Right cardiac atrium (tissue), 5 donors: Measurements from ENCODE around the gene ADSS1. TPM values are rescaled to one million over a fixed set of nuclear protein-coding genes. Genes with fewer than 3 reads are reported as not detected.

Experiments
- ATAC-seq, 2 donors: fragments of 200-7000 bp; cut with Tn5 transposase; one replicate each; pipeline versions ENCODE4 v1.8.0 to v1.9.1; 2020; ENCODE audit warnings: moderate library complexity in 2 of 2, mild to moderate bottlenecking in 1 of 2
- DNase-seq, 3 donors: peaks; one replicate each; pipeline ENCODE4 v3.0.0-alpha.2; 2020
- H3K27ac ChIP-seq: one replicate; pipeline ENCODE4 v1.5.1; 2013; ENCODE audit warnings: mild to moderate bottlenecking, low read length, control low read depth, moderate library complexity
- H3K27me3 ChIP-seq: one replicate; pipeline ENCODE4 v1.6.1; 2013; ENCODE audit not compliant: control insufficient read depth, insufficient read depth
- H3K4me1 ChIP-seq: one replicate; pipeline ENCODE4 v1.6.1; 2013; ENCODE audit warnings: low read length; ENCODE audit not compliant: control insufficient read depth, insufficient read depth
- H3K4me3 ChIP-seq: one replicate; pipeline ENCODE4 v1.5.1; 2013; ENCODE audit warnings: low read length, control low read depth
- H3K9me3 ChIP-seq: one replicate; pipeline ENCODE4 v1.6.1; 2013; ENCODE audit warnings: low read length; ENCODE audit not compliant: control insufficient read depth
- WGBS: extraction: QIAGEN DNeasy Blood & Tissue Kit; methylation state at CpG from one replicate; pipeline ENCODE4 v1.1.7; 2013; 5-methylcytosine and 5-hydroxymethylcytosine counted together
- intact Hi-C, 4 donors: fragments of 100-400 bp; cut with DNase I; formaldehyde crosslinking; loops; one replicate each; pipeline versions ENCODE4 v1.11.0 to v1.14.0; 2022 to 2023
- polyA plus RNA-seq: library from polyadenylated mRNA; stranded (reverse); fragments of 200-250 nt; gene quantifications from one replicate; pipeline ENCODE4 v1.2.3, GENCODE V29; 2013
- total RNA-seq, 4 donors: library from RNA; stranded (reverse); fragmentation: NEBNext Ultra II Directional; extraction: Animal tissue kit (Norgen Biotek cat#: 25700); gene quantifications; one replicate each; pipeline ENCODE4 v1.2.1, GENCODE V29; 2021
- donor health status: healthy with polysubstance abuse.
- donor health status: DM: no; HTN: yes; CAD: no.
- donor health status: DM: no; HTN: no; CAD: no.
- donor health status: DM: no; HTN: yes; CAD: no; lungs with severe emphysema.
- donor health status: DM: yes; HTN: yes; CAD: no.

The ADSS1 gene
- total and polyA plus RNA-seq, 5 donors, result 156 to 217 (median 199) TPM

DNA sequence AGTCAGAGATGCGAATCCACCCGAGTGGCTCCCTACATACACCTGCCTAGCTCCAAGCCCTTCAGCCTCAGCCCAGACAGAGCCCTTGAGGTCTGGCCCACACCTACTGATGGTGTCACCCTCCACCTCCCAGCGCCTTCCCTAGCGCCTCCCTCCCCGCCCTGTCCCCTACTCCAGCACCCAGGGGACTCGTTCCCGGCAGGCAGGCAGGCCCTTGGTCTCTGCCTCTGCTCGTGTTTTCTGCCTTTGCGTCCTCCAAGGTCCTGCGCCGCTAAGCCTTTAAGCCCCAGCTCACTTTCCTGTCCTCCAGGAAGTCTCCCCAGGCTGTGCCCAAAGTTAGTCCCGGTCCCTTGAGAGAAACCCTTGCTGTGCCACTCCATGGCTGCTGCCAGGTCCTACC is 21.9 kb upstream of the ADSS1 start:
- H3K27ac ChIP-seq, result no peak overlapping the region
- no peak overlapping the region for H3K4me3 ChIP-seq
- intact Hi-C loops, result no loop called here
- H3K27me3 ChIP-seq, result no peaks in the 10 kb centered on the region
- DNase-seq (no peak), ATAC-seq (no peak)
- WGBS, result 76% methylated on average over 12 of the region's 12 CpGs
- peaks cover 6% of the 10 kb centered on the region for H3K4me1 ChIP-seq
- H3K9me3 ChIP-seq, result no peaks in the 10 kb centered on the region

DNA sequence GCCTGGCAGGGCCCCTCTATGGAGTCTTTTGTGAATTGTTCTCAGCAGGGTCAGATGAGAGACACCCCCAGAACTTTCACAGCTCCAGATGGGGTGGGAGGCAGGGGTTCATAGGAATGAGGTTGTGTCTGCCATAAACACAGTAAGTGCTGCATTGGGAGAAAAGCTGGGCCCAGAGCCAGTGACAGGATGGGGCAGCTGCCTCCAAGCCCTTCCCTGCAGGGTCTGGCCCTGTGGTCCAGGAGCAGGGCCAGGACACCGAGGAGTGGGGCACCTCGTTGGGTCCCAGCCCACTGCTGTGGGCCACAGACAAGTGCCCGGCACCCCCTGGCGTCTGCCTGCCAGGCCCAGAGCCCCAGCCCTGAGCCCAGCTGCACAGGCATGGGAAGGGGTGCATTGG is 21.4 kb upstream of the ADSS1 start:
- 82% methylated on average over 4 of the region's 4 CpGs for WGBS
- Histone ChIP-seq H3K27me3 (no peaks in the 10 kb centered on the region), H3K4me1 (peaks cover 6% of the 10 kb centered on the region), H3K4me3 (no peak overlapping the region), H3K9me3 (no peaks in the 10 kb centered on the region), H3K27ac (no peak overlapping the region)
- intact Hi-C loops, result no loop called here
- DNase-seq (no peak), ATAC-seq (no peak)

DNA sequence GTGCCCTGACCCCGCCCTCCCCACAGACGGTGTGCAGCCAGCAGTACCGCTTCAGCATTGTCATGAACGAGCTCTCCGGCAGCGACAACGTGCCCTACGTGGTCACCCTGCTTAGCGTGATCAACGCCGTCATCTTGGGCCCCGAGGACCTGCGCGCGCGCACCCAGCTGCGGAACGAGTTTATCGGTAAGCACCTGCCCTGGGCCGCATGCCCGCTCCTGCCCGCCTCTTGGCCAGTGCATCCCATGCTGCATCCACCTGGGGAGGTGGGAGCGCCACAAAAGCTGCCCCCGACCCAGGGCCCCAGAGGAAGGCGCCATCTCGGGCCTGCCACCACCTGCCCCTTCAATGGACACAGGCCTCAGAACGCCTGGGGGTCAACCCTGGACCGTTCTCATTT is 20.8 kb upstream of the ADSS1 start:
- intact Hi-C loops, result no loop called here
- no peak for DNase-seq
- WGBS, result 94% methylated on average over 28 of the region's 28 CpGs

DNA sequence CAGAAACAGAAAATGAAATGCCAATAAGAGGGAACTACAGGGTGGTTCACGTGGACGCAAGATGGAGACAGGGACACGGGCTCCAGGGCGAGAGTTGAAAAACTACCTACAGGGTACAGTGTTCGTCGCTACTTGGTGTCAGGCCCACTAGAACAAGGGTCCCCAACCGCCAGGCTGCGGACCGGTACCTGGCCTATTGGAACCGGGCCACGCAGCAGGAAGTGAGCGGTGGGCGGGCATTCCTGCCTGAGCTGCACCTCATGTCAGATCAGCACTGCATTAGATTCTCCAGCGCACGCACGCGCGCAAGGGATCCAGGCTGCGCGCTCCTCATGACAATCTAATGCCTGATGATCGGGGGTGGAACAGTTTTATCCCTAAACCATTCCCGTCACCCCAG is 19.8 kb upstream of the ADSS1 start:
- Histone ChIP-seq H3K4me1 (no peaks in the 10 kb centered on the region), H3K27me3 (no peaks in the 10 kb centered on the region), H3K4me3 (no peak overlapping the region), H3K9me3 (no peaks in the 10 kb centered on the region), H3K27ac (no peak overlapping the region)
- DNase-seq, result no peak
- intact Hi-C loops, result no loop called here
- 98% methylated on average over 22 of the region's 22 CpGs for WGBS
- no peak for ATAC-seq

More for the DNA sequence above, 20.8 kb upstream of the ADSS1 start:
- no peaks in the 10 kb centered on the region for H3K27me3 ChIP-seq
- H3K27ac ChIP-seq, result no peak overlapping the region
- H3K4me1 ChIP-seq, result peaks cover 6% of the 10 kb centered on the region
- H3K9me3 ChIP-seq, result no peaks in the 10 kb centered on the region
- no peak overlapping the region for H3K4me3 ChIP-seq
- ATAC-seq, result no peak

DNA sequence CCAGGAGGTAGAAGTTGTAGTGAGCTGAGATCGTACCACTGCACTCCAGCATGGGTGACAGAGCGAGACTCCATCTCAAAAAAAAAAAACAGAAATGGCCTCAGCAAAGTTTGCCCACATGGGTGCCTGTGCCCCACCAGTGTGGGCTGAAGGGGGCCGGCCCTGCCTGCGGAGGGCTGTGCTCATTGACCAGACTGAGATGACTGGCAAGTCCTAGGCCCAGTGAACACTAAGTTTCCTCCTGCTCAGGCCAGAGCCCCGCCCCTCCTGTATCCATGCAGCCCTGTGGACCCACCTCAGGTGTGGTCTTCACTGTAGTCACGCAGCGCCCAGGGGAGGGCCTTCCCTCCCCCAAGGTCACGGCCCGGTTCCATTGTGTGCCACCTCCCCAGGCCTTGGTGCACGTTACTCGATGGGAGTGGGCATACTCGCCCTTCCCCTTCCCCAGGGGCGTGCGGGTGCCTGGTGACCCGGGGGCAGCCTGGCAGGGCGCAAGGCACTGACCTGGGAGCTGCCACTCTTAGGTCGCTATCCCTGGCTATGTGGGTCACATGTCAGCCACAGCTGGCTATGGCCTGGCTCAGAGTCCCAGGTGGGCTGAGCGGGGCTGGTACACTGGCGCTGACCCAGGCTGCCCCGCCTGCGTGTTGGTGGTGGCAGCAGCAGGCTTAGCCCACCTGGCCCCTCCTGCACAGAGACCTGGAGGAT is 18.5 kb upstream of the ADSS1 start:
- intact Hi-C loops, result loop anchor here in 3 of 4 donors (5.0 kb wide), 1 partner anchor 53 kb away; no protein-coding TSS in a partner anchor
- Histone ChIP-seq H3K9me3 (no peaks in the 10 kb centered on the region), H3K4me3 (no peak overlapping the region), H3K4me1 (no peaks in the 10 kb centered on the region), H3K27ac (no peak overlapping the region), H3K27me3 (no peaks in the 10 kb centered on the region)
- 94% methylated on average over 21 of the region's 21 CpGs for WGBS
- DNase-seq (no peak), ATAC-seq (no peak)

DNA sequence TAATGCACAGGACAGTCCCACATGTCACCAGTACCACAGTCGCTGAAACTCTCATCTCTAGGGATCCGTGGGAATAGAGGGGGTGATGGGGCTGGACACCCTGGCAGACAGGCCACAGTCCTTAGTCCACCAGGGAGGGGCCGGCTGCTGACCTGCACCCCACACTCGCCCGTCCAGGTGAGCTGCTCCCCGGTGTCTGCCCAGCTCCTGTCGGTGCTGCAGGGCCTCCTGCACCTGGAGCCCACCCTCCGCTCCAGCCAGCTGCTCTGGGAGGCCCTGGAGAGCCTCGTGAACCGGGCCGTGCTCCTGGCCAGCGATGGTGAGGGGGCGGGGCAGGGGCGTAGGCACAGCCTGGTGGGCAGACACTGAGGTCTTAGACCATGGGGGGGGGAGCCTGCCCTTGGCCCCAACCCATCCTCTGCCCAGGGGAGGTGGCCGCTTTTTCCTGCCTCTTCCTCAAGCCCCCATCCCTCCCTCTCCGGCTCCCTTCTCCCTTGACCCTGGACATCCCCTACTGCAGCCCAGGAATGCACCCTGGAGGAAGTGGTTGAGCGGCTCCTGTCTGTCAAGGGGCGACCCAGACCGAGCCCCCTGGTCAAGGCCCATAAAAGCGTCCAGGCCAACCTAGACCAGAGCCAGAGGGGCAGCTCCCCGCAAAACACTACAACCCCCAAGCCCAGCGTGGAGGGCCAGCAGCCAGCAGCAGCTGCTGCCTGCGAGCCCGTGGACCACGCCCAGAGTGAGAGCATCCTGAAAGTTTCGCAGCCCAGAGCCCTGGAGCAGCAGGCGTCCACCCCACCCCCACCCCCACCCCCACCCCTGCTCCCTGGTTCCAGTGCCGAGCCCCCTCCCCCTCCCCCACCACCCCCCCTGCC is 17.1 kb upstream of the ADSS1 start:
- intact Hi-C loops, result loop anchor here in 3 of 4 donors (5.0 kb wide), 1 partner anchor 55 kb away; no protein-coding TSS in a partner anchor
- Histone ChIP-seq H3K27me3 (no peaks in the 10 kb centered on the region), H3K27ac (no peak overlapping the region), H3K4me1 (no peaks in the 10 kb centered on the region), H3K4me3 (no peak overlapping the region), H3K9me3 (no peaks in the 10 kb centered on the region)
- WGBS, result 61% methylated on average over 28 of the region's 28 CpGs
- DNase-seq, result no peak
- no peak for ATAC-seq

DNA sequence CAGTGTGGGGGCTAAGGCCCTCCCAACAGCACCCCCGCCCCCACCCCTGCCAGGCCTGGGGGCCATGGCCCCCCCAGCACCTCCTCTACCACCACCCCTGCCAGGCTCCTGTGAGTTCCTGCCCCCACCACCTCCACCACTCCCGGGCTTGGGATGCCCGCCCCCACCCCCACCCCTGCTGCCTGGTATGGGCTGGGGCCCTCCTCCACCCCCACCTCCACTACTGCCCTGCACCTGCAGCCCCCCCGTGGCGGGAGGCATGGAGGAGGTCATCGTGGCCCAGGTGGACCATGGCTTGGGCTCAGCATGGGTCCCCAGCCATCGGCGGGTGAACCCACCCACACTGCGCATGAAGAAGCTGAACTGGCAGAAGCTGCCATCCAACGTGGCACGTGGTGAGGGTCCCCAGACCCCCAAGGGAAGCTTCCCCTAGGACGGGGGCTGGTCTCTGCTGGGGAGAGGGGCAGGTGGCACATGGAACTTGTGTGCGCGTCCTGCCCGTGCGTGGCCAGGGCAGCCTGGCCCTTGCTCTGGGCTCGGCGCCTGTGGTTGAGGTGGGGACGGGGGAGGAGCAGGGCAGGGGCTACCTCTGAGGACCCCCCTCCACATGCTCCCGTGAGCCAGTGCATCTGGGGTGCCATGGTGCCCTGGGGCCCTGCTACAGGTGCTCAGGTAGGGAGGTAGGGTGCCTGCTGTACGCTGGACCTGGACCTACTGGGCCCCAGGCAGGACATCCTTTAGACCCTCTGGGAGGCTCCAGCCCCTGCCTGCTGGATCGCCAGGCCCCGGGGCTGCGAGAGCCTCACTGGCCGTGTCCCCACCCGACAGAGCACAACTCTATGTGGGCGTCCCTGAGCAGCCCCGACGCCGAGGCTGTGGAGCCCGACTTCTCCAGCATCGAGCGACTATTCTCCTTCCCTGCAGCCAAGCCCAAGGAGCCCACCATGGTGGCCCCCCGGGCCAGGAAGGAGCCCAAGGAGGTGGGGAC is 16.1 kb upstream of the ADSS1 start:
- no peak for DNase-seq
- H3K9me3 ChIP-seq, result no peaks in the 10 kb centered on the region
- intact Hi-C loops, result loop anchor here (2.0 to 5.0 kb wide), 2 partner anchors 56 to 57 kb away; no protein-coding TSS in a partner anchor
- 59% methylated on average over 33 of the region's 34 CpGs for WGBS
- peak in 1 of 2 donors; percentile 6 for ATAC-seq
- no peaks in the 10 kb centered on the region for H3K4me1 ChIP-seq
- no peak overlapping the region for H3K4me3 ChIP-seq
- H3K27ac ChIP-seq, result no peak overlapping the region
- no peaks in the 10 kb centered on the region for H3K27me3 ChIP-seq

DNA sequence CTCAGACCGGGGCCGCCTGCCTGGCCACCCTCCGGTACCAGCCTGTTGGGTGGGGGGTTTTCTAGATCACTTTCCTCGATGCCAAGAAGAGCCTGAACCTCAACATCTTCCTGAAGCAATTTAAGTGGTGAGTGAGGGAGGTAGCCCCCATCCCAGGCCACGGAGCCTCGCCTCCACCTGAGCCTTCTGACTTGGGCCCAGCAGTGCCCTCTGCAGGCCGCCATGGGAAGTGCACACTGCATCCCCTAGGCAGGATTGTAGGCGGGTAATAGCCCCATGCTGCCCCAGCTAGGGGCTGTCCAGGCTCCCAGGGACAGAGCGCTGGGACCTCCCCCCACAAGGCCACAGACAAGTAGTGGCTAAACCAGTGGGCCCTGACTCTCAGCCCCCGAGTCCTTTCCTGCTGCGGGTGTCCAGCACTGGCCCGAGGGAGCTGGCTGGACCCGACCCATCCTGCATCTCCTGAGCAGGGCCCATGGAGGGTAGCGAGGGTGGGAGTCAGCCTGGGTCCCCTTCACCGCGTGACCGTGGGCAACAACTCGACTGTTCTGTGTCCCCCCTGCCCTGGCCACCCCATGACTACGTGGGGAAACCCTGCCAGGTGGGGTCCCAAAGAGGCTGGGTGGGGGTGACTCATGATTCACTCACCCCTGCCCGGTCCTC is 15.3 kb upstream of the ADSS1 start:
- H3K9me3 ChIP-seq, result no peaks in the 10 kb centered on the region
- WGBS, result 56% methylated on average over 20 of the region's 20 CpGs
- intact Hi-C loops, result loop anchor here (2.0 to 5.0 kb wide), 2 partner anchors 56 to 58 kb away; no protein-coding TSS in a partner anchor
- no peaks in the 10 kb centered on the region for H3K27me3 ChIP-seq
- DNase-seq (peak; percentile 67 to 90 (median 90)), ATAC-seq (peak; percentile 45 to 64)
- H3K27ac ChIP-seq, result no peak overlapping the region
- H3K4me3 ChIP-seq, result no peak overlapping the region
- H3K4me1 ChIP-seq, result no peaks in the 10 kb centered on the region

DNA sequence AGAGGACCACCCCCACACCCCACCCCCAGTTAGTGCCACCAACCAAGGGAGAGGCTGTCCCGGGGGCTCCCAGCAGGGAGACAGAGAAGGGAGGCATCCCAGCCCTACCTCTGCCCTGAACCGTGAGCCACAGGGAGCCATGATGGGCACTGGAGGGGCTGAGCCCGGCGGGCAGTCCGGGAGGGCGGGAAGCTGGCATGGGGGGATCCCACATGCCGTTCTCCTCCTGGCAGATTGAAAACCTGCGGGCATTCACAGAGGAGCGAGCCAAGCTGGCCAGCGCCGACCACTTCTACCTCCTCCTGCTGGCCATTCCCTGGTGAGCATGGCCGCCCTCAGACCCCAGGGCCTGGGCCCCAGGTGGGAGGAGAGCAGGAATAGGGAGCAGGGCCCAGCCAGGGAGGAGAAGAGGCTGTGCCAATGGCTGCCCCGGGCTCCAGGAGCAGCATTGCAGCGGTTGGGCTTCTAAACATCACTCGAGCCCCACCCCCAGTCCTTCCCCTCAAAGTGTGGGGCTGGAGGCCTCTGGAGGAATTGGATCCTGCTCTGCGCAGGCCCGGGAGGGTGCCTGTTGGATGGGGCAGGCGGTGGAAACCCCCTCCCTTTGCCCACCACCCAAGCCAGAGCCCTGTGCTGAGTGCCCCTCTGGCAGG is 14.5 kb upstream of the ADSS1 start:
- no peaks in the 10 kb centered on the region for H3K9me3 ChIP-seq
- intact Hi-C loops, result loop anchor here (2.0 to 5.0 kb wide), 2 partner anchors 57 to 59 kb away; no protein-coding TSS in a partner anchor
- no peak overlapping the region for H3K27ac ChIP-seq
- H3K4me3 ChIP-seq, result no peak overlapping the region
- ATAC-seq (no peak), DNase-seq (no peak)
- no peaks in the 10 kb centered on the region for H3K4me1 ChIP-seq
- H3K27me3 ChIP-seq, result no peaks in the 10 kb centered on the region
- 77% methylated on average over 18 of the region's 18 CpGs for WGBS
